GM19463 (cell line): ENCODE measurements around the gene MACO1.
"Not testable (repeated sequence)": the region's sequence is repeated elsewhere in the genome, so short reads cannot be mapped to it uniquely, and the experiment has no call there.

Source experiments
- ATAC-seq: cut with Tn5 transposase; IDR thresholded peaks from one replicate; pipeline ENCODE4 v1.9.1; 2021; ENCODE audit warnings: mild to moderate bottlenecking, moderate library complexity; ENCODE audit not compliant: unreplicated experiment

MACO1 gene

DNA sequence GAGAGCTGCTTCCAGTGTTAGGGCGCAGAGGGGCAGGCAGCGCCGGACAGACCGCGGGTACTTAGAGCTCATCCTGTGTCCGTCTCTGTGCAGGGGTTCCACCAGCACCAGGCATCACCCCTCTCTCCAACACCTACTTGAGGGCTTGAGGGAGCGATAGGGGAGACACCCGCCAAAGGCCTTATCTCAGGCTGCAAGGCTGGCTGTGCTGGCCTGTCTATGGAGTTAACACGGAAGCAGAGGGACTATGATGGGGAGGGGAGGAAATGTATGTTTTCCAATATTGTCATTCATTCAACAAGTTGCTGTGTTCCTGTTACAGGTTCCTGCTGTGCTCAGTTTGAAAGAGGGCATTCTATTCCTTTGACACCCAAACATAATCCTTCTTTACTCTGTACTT, 10.0 kb upstream of the MACO1 start, which contains the start of gene RHCE:
TSS of gene RHCE (minus strand) at position 111 of the 400 bp plus-strand sequence. CDS start at position 72, 39 bp downstream.
- ATAC-seq: not testable (repeated sequence)

DNA sequence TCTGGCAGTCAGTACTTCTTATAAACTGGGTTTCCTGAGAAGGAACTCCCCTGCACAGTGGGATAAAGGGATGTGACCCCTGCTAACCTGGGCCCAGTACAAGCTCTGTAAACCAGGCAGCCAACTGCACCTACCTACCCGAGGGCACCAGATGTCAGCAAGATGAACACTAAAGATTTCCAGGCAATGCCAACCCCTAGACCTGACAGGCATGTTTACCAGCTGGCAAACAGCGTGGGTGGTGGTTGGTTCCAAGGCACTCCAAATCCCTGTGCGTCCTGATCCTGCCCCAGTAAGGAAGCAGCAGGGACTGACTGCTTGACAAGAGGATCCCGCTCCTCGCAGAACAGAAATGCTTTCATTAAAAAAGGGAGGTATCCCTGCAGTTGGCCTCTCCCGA, 7.5 kb upstream of the MACO1 start:
- ATAC-seq: not testable (repeated sequence)

- no peak for ATAC-seq
Measured at GRCh38 chr1:25425098-25426085, 5.3 kb upstream of the MACO1 start.

DNA sequence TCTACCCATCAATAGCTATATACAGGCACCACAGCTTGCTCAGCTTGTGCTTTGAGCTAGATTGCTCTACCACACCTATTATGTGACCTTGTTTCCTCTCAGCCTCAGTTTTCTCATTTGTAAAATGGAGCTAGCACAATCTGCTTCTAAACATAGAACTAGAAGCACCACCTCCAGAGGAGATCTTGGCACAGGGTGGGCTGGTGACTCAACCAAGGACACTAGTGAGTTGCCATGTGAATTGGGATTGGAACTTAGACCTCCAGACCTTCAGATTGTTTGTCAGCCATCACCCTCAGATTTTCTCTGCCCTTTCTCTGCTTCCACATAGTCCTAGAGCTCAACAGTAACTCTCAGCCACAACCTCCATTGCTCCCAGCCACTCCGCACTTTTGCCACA, 3.0 kb upstream of the MACO1 start:
- ATAC-seq: no peak

GRCh38 chr1:25428475-25429166, 2.1 kb upstream of the MACO1 start:
- ATAC-seq: no peak

DNA sequence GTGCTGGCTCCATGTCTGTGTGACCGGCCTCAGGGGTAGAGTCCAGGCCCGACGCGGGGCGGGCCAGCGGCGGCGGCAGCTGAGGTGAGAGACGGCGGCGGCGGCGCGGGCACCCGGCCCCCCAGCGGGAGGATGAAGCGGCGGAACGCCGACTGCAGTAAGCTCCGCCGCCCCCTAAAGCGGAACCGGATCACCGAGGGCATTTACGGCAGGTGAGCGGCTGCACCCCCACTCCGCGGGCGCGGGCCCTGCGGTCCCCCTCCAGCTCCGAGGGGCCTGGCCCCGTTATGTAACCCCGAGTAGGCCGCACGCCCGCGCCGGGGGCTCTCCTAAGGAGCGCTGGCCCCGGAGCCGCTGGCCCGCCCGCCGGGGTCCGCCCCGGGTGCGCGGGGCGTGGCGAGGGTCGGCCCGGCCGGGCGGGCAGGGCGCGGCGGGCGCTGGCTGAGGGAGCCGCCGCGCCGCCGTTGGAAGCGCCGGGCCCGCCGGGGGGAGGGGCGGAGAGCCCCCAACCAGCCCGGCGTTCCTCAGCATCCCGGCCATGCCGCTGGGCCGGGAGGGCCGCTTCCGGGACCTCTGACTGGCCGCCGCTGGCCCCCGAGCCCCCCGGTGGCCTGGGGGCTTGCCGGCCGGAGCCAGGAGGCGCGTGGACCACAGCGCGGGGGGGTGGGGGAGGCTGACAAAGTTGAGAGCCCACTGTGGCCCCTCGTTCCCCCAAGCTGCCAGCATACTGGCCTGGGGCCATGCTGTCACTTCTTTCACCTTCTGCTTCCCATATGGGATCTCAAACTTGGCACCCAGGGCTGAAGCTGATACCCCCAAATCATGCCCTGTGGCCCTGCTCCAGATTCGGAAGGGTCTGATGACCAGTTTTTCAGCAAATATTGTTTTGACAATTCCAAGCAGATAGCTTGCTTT, 527 bp downstream of the MACO1 start:
- ATAC-seq: peak; percentile 13

GRCh38 chr1:25431955-25432719, 1.4 kb downstream of the MACO1 start:
- ATAC-seq: no peak

GRCh38 chr1:25432749-25433388, 2.2 kb downstream of the MACO1 start:
- ATAC-seq: no peak

GRCh38 chr1:25433389-25434186, 2.9 kb downstream of the MACO1 start:
- no peak for ATAC-seq

- no peak for ATAC-seq
Measured at GRCh38 chr1:25435397-25436108, 4.9 kb downstream of the MACO1 start.

GRCh38 chr1:25437672-25438071, 7.0 kb downstream of the MACO1 start:
- ATAC-seq: no peak

GRCh38 chr1:25439287-25439686, 8.6 kb downstream of the MACO1 start:
- ATAC-seq: no peak

DNA sequence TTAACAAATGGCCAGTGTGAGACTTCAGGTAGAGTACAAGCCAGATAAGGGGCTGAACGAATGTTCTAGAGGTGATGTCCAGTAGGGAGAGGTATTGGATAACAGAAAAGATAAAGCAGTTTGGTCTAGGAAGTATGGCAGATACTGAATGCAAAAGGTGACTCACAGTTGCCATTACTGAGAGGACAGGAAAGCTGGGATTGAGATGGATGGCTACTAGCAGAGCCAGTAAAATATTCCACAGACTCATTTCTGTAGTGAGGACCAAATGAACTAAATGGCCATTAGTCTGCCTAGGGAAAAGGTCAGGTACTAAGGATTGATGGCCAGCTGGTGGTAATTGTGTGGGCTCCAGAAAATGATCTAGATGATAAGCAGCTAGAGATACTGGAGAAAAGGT, 11.5 kb downstream of the MACO1 start:
- no peak for ATAC-seq

DNA sequence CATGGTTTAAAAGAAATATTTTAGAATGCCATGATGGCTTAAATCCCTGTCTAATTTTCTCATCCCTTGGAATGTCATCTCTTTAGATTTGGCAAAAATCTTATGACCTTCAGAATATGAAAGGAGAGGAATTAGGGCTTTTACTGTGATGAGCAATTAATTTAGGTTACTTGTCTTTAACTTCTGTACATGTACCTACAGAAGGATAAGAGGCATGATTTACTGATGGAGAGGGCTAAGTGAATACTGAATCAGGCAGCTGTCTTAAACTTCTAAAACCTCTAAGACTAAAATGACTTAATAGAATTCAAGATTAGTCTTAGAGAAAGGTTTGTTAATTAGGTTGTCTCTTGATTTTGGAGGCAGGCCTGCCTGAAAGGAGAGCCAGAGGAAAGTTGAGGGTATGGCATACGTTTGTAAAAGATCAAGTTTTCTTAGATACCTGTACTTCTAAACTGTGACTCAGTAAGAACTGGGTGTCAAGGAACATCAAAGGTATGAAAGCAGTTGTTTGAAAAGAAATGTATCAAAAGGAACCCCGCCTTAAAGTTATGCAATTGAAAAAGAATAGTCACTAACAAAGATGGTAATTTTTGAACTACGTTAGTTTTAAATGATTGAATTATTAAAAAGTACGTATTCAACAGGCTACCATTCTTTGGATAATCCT, 12.5 kb downstream of the MACO1 start:
- no peak for ATAC-seq

GRCh38 chr1:25444604-25445003, 13.9 kb downstream of the MACO1 start:
- not testable (repeated sequence) for ATAC-seq

- ATAC-seq: no peak
Measured at GRCh38 chr1:25445993-25446538, 15.4 kb downstream of the MACO1 start.

DNA sequence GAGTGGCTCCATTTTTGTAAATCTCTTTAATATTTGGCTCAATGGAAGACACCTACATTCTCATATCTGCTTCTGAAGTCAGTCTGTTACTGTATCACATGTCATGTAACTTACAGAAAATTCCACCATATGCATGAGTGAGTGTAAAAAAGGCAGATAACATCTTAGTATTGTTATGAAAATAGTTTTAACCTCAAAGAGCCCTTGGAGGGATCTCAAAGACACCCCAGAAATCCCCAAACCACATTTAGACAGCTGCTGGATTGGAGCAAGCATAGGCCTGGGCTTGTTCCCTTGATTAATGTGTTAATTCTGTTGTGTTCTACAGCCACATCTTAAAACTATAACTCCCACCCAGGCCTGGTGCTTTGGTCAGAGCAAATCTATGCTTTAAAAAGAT, 16.9 kb downstream of the MACO1 start:
- ATAC-seq: peak; percentile 82
